ENCODE data around the gene ANXA4.
"Not testable (repeated sequence)": the region's sequence is repeated elsewhere in the genome, so short reads cannot be mapped to it uniquely, and the experiment has no call there.

ANXA4 gene

DNA sequence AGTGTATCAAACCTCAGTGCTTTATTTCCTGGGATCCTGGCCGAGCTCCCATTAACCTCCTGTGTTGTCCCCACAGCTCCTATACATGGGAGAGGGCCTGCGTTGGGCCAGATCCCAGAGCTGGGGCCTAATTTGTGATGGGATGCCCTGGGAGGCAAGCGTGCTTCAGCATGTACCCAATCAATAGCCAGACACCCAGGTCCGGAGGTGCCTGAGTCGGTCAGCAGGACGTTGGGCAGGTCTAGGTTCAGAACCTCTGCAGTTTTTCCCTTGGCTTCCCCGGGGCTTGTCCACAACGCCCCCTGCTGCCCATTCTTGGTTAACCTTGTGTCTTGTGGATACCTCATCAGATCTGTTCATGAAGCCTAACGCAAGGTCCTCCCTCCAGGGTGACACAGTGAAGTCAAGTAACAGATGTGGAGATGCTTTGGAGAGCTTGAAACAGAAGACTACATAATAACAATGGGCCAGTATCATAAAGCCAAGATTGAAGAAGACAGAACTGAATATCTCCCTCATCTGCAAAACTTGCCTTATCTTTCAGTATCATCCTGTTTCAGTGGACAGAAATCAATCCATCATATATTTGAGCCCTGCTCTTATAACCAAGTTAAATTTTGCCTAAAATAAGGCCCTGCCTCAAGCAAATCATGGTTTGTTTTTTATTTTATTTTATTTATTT lies 27.3 kb upstream of the ANXA4 start:
- not testable (repeated sequence) for H3K79me2 ChIP-seq (ENCODE audit: insufficient read depth, low read length); H3K4me1 ChIP-seq (ENCODE audit: insufficient read depth, low read length, severe bottlenecking); H3K9ac ChIP-seq (ENCODE audit: low read length); H2AFZ ChIP-seq (ENCODE audit: low read length); H3K9me2 ChIP-seq (ENCODE audit: low read depth, low read length); H3K9me3 ChIP-seq (ENCODE audit: low read length); H3F3A ChIP-seq (ENCODE audit: insufficient read depth, low read length); H3K27ac ChIP-seq (ENCODE audit: low read depth, low read length, poor library complexity, severe bottlenecking); H3K36me3 ChIP-seq (ENCODE audit: insufficient read depth, low read length); H4K20me1 ChIP-seq (ENCODE audit: insufficient read depth, low read length); H3K4me2 ChIP-seq (ENCODE audit: low read length); H3K4me3 ChIP-seq (ENCODE audit: low read depth, low read length, poor library complexity, severe bottlenecking); H3K27me3 ChIP-seq (ENCODE audit: insufficient read depth, low read length)
- TF ChIP-seq, protein P1, sequence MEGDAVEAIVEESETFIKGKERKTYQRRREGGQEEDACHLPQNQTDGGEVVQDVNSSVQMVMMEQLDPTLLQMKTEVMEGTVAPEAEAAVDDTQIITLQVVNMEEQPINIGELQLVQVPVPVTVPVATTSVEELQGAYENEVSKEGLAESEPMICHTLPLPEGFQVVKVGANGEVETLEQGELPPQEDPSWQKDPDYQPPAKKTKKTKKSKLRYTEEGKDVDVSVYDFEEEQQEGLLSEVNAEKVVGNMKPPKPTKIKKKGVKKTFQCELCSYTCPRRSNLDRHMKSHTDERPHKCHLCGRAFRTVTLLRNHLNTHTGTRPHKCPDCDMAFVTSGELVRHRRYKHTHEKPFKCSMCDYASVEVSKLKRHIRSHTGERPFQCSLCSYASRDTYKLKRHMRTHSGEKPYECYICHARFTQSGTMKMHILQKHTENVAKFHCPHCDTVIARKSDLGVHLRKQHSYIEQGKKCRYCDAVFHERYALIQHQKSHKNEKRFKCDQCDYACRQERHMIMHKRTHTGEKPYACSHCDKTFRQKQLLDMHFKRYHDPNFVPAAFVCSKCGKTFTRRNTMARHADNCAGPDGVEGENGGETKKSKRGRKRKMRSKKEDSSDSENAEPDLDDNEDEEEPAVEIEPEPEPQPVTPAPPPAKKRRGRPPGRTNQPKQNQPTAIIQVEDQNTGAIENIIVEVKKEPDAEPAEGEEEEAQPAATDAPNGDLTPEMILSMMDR (IDR thresholded peaks at IDR 0.05; ENCODE audit: low read length), result peak; percentile 70

DNA sequence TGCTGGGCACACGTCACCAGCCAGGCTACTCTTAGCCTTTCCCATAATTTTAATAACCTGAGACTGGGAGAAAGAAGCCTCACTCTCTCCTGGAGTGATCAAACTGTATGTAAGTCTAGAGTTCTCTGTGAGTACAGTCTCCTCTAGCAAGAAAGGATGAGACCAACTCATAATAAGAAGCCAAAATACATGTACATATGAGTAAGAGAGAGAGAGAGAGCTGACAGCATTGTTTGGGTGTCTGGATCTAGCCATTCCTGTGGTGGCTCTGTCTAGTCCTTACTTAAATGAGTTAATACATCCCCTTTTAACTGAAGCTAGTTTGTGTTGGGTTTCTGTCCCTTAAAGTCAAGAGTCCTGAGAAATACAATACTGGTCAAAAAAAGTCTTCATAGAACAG lies 26.0 kb upstream of the ANXA4 start:
- Histone ChIP-seq H2AFZ (ENCODE audit: low read length) (no peak overlapping the region), H3K79me2 (ENCODE audit: insufficient read depth, low read length) (no peaks in the 10 kb centered on the region), H3K36me3 (ENCODE audit: insufficient read depth, low read length) (no peaks in the 10 kb centered on the region), H3K4me1 (ENCODE audit: insufficient read depth, low read length, severe bottlenecking) (no peaks in the 10 kb centered on the region), H3F3A (ENCODE audit: insufficient read depth, low read length) (no peaks in the 10 kb centered on the region), H3K4me3 (ENCODE audit: low read depth, low read length, poor library complexity, severe bottlenecking) (no peak overlapping the region), H3K27me3 (ENCODE audit: insufficient read depth, low read length) (peaks cover under 1% of the 10 kb centered on the region; the same call in 1 of the 2 replicates), H3K4me2 (ENCODE audit: low read length) (no peak overlapping the region), H3K9ac (ENCODE audit: low read length) (no peak overlapping the region), H3K9me3 (ENCODE audit: low read length) (no peaks in the 10 kb centered on the region), H4K20me1 (ENCODE audit: insufficient read depth, low read length) (no peaks in the 10 kb centered on the region), H3K9me2 (ENCODE audit: low read depth, low read length) (no peaks in the 10 kb centered on the region), H3K27ac (ENCODE audit: low read depth, low read length, poor library complexity, severe bottlenecking) (no peak overlapping the region)
- no peak for TF ChIP-seq EZH2 (IDR thresholded peaks at IDR 0.05; ENCODE audit: borderline replicate concordance, low read length)
- TF ChIP-seq, protein P1 (IDR thresholded peaks at IDR 0.05; ENCODE audit: low read length), result no peak

DNA sequence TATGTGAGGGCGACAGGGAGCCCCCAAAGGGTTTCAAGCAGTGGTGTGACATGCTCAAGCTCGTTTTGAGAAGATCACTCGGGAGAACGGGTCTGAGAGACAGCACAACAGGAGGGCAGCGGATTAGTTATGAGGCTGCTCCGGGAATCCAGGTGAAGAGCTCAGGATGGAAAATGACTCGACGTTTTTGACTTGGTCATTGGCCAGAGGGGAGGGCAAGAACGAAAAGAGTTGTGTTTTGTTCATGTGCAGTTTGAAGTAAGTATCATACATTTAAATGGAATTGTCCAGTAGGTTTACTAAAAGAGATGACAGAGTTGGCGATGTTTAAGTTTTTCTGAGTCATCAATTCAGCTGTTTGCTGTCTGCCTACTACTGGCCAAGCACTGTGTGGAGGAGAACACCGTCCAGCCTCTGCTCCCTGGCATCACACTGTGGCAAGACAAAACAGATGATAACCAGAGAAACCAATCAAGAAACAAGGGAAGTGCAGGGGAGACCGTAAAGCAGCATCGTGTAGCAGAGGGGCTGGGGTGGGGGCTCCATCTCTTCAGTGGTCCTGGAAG lies 25.3 kb upstream of the ANXA4 start:
- no peaks in the 10 kb centered on the region for H3K9me2 ChIP-seq (ENCODE audit: low read depth, low read length)
- no peaks in the 10 kb centered on the region for H3K36me3 ChIP-seq (ENCODE audit: insufficient read depth, low read length)
- H3F3A ChIP-seq (ENCODE audit: insufficient read depth, low read length), result no peaks in the 10 kb centered on the region
- no peak overlapping the region for H3K9ac ChIP-seq (ENCODE audit: low read length)
- no peaks in the 10 kb centered on the region for H4K20me1 ChIP-seq (ENCODE audit: insufficient read depth, low read length)
- TF ChIP-seq, protein P1 (IDR thresholded peaks at IDR 0.05; ENCODE audit: low read length), result no peak
- no peak for TF ChIP-seq EZH2 (IDR thresholded peaks at IDR 0.05; ENCODE audit: borderline replicate concordance, low read length)
- H2AFZ ChIP-seq (ENCODE audit: low read length), result no peak overlapping the region
- H3K27ac ChIP-seq (ENCODE audit: low read depth, low read length, poor library complexity, severe bottlenecking), result no peak overlapping the region
- H3K27me3 ChIP-seq (ENCODE audit: insufficient read depth, low read length), result no peaks in the 10 kb centered on the region
- no peak overlapping the region for H3K4me3 ChIP-seq (ENCODE audit: low read depth, low read length, poor library complexity, severe bottlenecking)
- no peaks in the 10 kb centered on the region for H3K4me1 ChIP-seq (ENCODE audit: insufficient read depth, low read length, severe bottlenecking)
- H3K9me3 ChIP-seq (ENCODE audit: low read length), result no peaks in the 10 kb centered on the region
- H3K79me2 ChIP-seq (ENCODE audit: insufficient read depth, low read length), result no peaks in the 10 kb centered on the region
- H3K4me2 ChIP-seq (ENCODE audit: low read length), result no peak overlapping the region

Measured in OCI-LY1 (cell line).